ENCODE data around the gene COX5B.

- TF ChIP-seq, protein P1, sequence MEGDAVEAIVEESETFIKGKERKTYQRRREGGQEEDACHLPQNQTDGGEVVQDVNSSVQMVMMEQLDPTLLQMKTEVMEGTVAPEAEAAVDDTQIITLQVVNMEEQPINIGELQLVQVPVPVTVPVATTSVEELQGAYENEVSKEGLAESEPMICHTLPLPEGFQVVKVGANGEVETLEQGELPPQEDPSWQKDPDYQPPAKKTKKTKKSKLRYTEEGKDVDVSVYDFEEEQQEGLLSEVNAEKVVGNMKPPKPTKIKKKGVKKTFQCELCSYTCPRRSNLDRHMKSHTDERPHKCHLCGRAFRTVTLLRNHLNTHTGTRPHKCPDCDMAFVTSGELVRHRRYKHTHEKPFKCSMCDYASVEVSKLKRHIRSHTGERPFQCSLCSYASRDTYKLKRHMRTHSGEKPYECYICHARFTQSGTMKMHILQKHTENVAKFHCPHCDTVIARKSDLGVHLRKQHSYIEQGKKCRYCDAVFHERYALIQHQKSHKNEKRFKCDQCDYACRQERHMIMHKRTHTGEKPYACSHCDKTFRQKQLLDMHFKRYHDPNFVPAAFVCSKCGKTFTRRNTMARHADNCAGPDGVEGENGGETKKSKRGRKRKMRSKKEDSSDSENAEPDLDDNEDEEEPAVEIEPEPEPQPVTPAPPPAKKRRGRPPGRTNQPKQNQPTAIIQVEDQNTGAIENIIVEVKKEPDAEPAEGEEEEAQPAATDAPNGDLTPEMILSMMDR (IDR thresholded peaks at IDR 0.05), result no peak
- TF ChIP-seq POLR2A (IDR thresholded peaks at IDR 0.05) (peak in 1 of 4 donors; percentile 17), POLR2AphosphoS5 (IDR thresholded peaks at IDR 0.05) (peak; percentile 8 to 46), EP300 (IDR thresholded peaks at IDR 0.05) (no peak)
These were observed 17.2 kb downstream of the COX5B start for GRCh38 chr2:97662895-97663625.
